ENCODE measurements around the gene PSMC3IP. TPM values are rescaled to one million over a fixed set of nuclear protein-coding genes. Genes with fewer than 3 reads are reported as not detected.

PSMC3IP gene
- polyA plus RNA-seq, 1 donor (not counting 4 experiments of a cell fraction or from before 2014, with no cell fraction given), result 7.7 TPM

GRCh38 chr17:42577140-42577531 is 393 bp downstream of the PSMC3IP start:
- H3K79me2 ChIP-seq (ENCODE audit: control insufficient read depth, insufficient read depth, low read length), result peaks cover 30% of the 10 kb centered on the region
- H3K4me1 ChIP-seq (ENCODE audit: control insufficient read depth, extremely low read depth, insufficient read depth, low read length), result peaks cover 18% of the 10 kb centered on the region
- peak overlapping the region; percentile 63 for H2AFZ ChIP-seq (ENCODE audit: control insufficient read depth, low read length)
- peaks cover 30 to 35% of the 10 kb centered on the region in 2 experiments for H3K36me3 ChIP-seq (ENCODE audit: control insufficient read depth in 2 of 2, extremely low read depth in 1 of 2, insufficient read depth in 2 of 2, low read length in 2 of 2)
- peak overlapping the region; percentile 76 to 98 (median 92) for H3K4me3 ChIP-seq (ENCODE audit: control insufficient read depth in 2 of 3, extremely low read depth in 1 of 3, insufficient read depth in 2 of 3, low read depth in 1 of 3, low read length in 3 of 3)
- dilution Hi-C loops (cut with MboI; ENCODE audit: extremely low pct_ligation_motif_present, low sequenced_read_pairs), result no loop called here
- FAIRE-seq, result no peak
- H3K27ac ChIP-seq (ENCODE audit: control insufficient read depth, insufficient read depth, low read length), result peak overlapping the region; percentile 71
- no peaks in the 10 kb centered on the region for H3K27me3 ChIP-seq (ENCODE audit: control insufficient read depth, extremely low read depth, insufficient read depth, low read length)
- peak overlapping the region; percentile 88 for H3K4me2 ChIP-seq (ENCODE audit: control insufficient read depth, extremely low read depth, insufficient read depth, low read depth, low read length)
- no peaks in the 10 kb centered on the region for H3K9me3 ChIP-seq (ENCODE audit: control insufficient read depth, low read depth, low read length)
- no peaks in the 10 kb centered on the region for H3K9me1 ChIP-seq (ENCODE audit: control insufficient read depth, extremely low read depth, insufficient read depth, low read length)
- H4K20me1 ChIP-seq (ENCODE audit: control insufficient read depth, extremely low read depth, insufficient read depth, low read length), result no peaks in the 10 kb centered on the region
- H3K9ac ChIP-seq (ENCODE audit: control insufficient read depth, extremely low read depth, insufficient read depth, low read length), result peak overlapping the region; percentile 92
- DNase-seq (ENCODE audit: low read depth, low spot score), result no peak
- TF ChIP-seq CTCF (optimal IDR thresholded peaks at IDR 0.05 in 1 of 3, IDR thresholded peaks at IDR 0.05 in 1 of 3, conservative IDR thresholded peaks at IDR 0.05 in 1 of 3; ENCODE audit: extremely low read depth in 1 of 3, insufficient read depth in 2 of 3, low read length in 3 of 3) (no peak), EZH2 (IDR thresholded peaks at IDR 0.05; ENCODE audit: low read length) (no peak)

GRCh38 chr17:42574463-42574862 is 3.1 kb downstream of the PSMC3IP start:
- Histone ChIP-seq H3K4me1 (ENCODE audit: control insufficient read depth, extremely low read depth, insufficient read depth, low read length) (peaks cover 18% of the 10 kb centered on the region), H2AFZ (ENCODE audit: control insufficient read depth, low read length) (no peak overlapping the region), H3K36me3 (ENCODE audit: control insufficient read depth in 2 of 2, extremely low read depth in 1 of 2, insufficient read depth in 2 of 2, low read length in 2 of 2) (peaks cover 31 to 34% of the 10 kb centered on the region in 2 experiments), H3K9ac (ENCODE audit: control insufficient read depth, extremely low read depth, insufficient read depth, low read length) (no peak overlapping the region), H3K9me1 (ENCODE audit: control insufficient read depth, extremely low read depth, insufficient read depth, low read length) (no peaks in the 10 kb centered on the region), H3K9me3 (ENCODE audit: control insufficient read depth, low read depth, low read length) (no peaks in the 10 kb centered on the region), H4K20me1 (ENCODE audit: control insufficient read depth, extremely low read depth, insufficient read depth, low read length) (no peaks in the 10 kb centered on the region), H3K27me3 (ENCODE audit: control insufficient read depth, extremely low read depth, insufficient read depth, low read length) (no peaks in the 10 kb centered on the region), H3K4me2 (ENCODE audit: control insufficient read depth, extremely low read depth, insufficient read depth, low read depth, low read length) (no peak overlapping the region), H3K27ac (ENCODE audit: control insufficient read depth, insufficient read depth, low read length) (no peak overlapping the region), H3K79me2 (ENCODE audit: control insufficient read depth, insufficient read depth, low read length) (peaks cover 40% of the 10 kb centered on the region), H3K4me3 (ENCODE audit: control insufficient read depth in 2 of 3, extremely low read depth in 1 of 3, insufficient read depth in 2 of 3, low read depth in 1 of 3, low read length in 3 of 3) (no peak overlapping the region)
- dilution Hi-C loops (cut with MboI; ENCODE audit: extremely low pct_ligation_motif_present, low sequenced_read_pairs), result no loop called here
- DNase-seq (ENCODE audit: low read depth, low spot score) (no peak), FAIRE-seq (no peak)
- TF ChIP-seq EZH2 (IDR thresholded peaks at IDR 0.05; ENCODE audit: low read length), result no peak
- TF ChIP-seq CTCF (optimal IDR thresholded peaks at IDR 0.05 in 1 of 3, IDR thresholded peaks at IDR 0.05 in 1 of 3, conservative IDR thresholded peaks at IDR 0.05 in 1 of 3; ENCODE audit: extremely low read depth in 1 of 3, insufficient read depth in 2 of 3, low read length in 3 of 3), result no peak
